ENCODE measurements around the gene SRMS. TPM values are rescaled to one million over a fixed set of nuclear protein-coding genes. Genes with fewer than 3 reads are reported as not detected.

Gene SRMS
- total and polyA plus RNA-seq, 2 donors (not counting 1 experiment from before 2014, with no cell fraction given) = 0.17 to 0.54 TPM

DNA sequence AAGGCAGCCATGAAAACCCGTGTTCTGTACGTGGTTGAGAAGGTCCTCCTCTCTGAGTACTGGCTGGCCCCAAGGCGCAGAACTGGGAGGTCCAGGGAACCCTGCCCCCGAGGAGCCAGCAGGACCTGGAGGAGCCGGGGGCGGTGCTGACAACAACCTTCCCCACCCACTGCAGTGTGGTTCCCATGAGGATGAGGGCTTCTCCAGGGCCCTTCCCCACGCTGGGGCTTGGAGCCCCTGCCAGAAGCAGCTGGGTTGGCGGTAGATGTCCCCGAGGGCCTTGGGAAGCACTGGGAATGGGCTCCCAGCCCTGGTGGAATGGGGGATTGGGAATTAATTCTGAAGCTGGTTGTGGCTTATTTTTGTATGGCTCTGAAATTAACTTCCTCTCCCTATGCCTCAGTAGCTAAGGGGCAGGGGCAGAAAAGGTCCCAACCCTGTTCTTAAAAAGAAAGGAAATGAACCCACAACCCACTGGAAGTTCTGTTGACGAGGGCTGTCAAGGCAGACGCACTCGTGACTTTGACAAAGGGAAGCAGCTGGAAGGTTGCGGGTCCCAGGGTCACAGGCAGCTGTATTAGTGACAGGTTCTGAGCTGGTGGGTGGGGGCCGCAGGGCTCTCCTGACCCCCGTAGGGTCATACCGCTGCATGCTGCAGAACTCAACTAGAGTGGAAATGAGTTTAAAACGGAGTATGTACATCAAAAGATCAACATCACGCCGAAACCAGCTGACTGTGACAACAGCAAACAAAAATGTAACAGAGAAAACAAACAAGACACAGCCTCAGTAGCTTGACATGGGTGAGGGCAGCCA is 40.4 kb upstream of the SRMS start:
- Mint-ChIP-seq H3K27ac (peak overlapping the region; percentile 37), H3K27me3 (no peaks in the 10 kb centered on the region), H3K9me3 (ENCODE audit: insufficient read depth) (no peaks in the 10 kb centered on the region), H3K4me3 (no peak overlapping the region), H3K4me1 (peaks cover 2% of the 10 kb centered on the region)
- Histone ChIP-seq H3K36me3 (replicated peaks in 1 of 2; ENCODE audit: control extremely low read depth in 1 of 2, control insufficient read depth in 1 of 2, extremely low read depth in 1 of 2, insufficient read depth in 2 of 2, low read length in 1 of 2) (peaks cover 0 to 36% of the 10 kb centered on the region in 2 experiments), H3K9me3 (ENCODE audit: control extremely low read depth in 1 of 3, control insufficient read depth in 2 of 3, insufficient read depth in 1 of 3, low read length in 2 of 3) (no peaks in the 10 kb centered on the region), H3K9ac (ENCODE audit: low read length) (no peak overlapping the region), H3K27ac (ENCODE audit: low read length in 2 of 2) (peak overlapping the region in 1 of 2 donors; percentile 16), H3K4me1 (ENCODE audit: control insufficient read depth in 2 of 2, insufficient read depth in 2 of 2, low read length in 2 of 2) (peaks cover 3 to 8% of the 10 kb centered on the region in 2 donors), H3K4me3 (ENCODE audit: control extremely low read depth in 1 of 5, extremely low read depth in 1 of 5, insufficient read depth in 1 of 5, low read depth in 2 of 5, low read length in 4 of 5) (no peak overlapping the region), H3K27me3 (replicated peaks in 1 of 4; ENCODE audit: control extremely low read depth in 1 of 4, control insufficient read depth in 3 of 4, insufficient read depth in 4 of 4, low read length in 3 of 4) (no peaks in the 10 kb centered on the region), H4K20me1 (ENCODE audit: control insufficient read depth, insufficient read depth, low read length, poor library complexity, severe bottlenecking) (no peaks in the 10 kb centered on the region), H2AFZ (ENCODE audit: insufficient read depth, low read depth, low read length, poor library complexity, severe bottlenecking) (no peak overlapping the region), H3K79me2 (ENCODE audit: control insufficient read depth, insufficient read depth, low read length) (no peaks in the 10 kb centered on the region), H3K4me2 (replicated peaks; ENCODE audit: low read depth, low read length, poor library complexity, severe bottlenecking) (no peak overlapping the region)
- intact Hi-C loops (cut with micrococcal nuclease) = no loop called here
- ATAC-seq (ENCODE audit: low read depth) (no peak), DNase-seq (peak; percentile 34)
- ChIA-PET CTCF (no interaction called here), POLR2A (no interaction called here)
- WGBS (ENCODE audit: insufficient coverage) = 35% methylated on average over 17 of the region's 19 CpGs
- TF ChIP-seq EZH2 (IDR thresholded peaks at IDR 0.05; ENCODE audit: borderline replicate concordance, insufficient read depth, low read depth, low read length, poor library complexity, severe bottlenecking) = no peak
- TF ChIP-seq CTCF (IDR thresholded peaks at IDR 0.05) = no peak

- WGBS (ENCODE audit: insufficient coverage) = 95% methylated on average over 11 of the region's 12 CpGs
- no peaks in the 10 kb centered on the region for H3K9me3 Mint-ChIP-seq (ENCODE audit: insufficient read depth)
- no peak for TF ChIP-seq CTCF (IDR thresholded peaks at IDR 0.05)
- TF ChIP-seq EZH2 (IDR thresholded peaks at IDR 0.05; ENCODE audit: borderline replicate concordance, insufficient read depth, low read depth, low read length, poor library complexity, severe bottlenecking) = no peak
- H3K4me2 ChIP-seq (replicated peaks; ENCODE audit: low read depth, low read length, poor library complexity, severe bottlenecking) = no peak overlapping the region
- H3K9ac ChIP-seq (ENCODE audit: low read length) = no peak overlapping the region
- no peak for DNase-seq
- no peaks in the 10 kb centered on the region for H3K27me3 Mint-ChIP-seq
- H3K4me3 Mint-ChIP-seq = no peak overlapping the region
- no peaks in the 10 kb centered on the region for H4K20me1 ChIP-seq (ENCODE audit: control insufficient read depth, insufficient read depth, low read length, poor library complexity, severe bottlenecking)
- no peak for ATAC-seq (ENCODE audit: low read depth)
- peaks cover 0 to 29% of the 10 kb centered on the region in 2 experiments for H3K36me3 ChIP-seq (replicated peaks in 1 of 2; ENCODE audit: control extremely low read depth in 1 of 2, control insufficient read depth in 1 of 2, extremely low read depth in 1 of 2, insufficient read depth in 2 of 2, low read length in 1 of 2)
- no peaks in the 10 kb centered on the region for H3K79me2 ChIP-seq (ENCODE audit: control insufficient read depth, insufficient read depth, low read length)
- intact Hi-C loops (cut with micrococcal nuclease) = no loop called here
- CTCF ChIA-PET = no interaction called here
- POLR2A ChIA-PET = no interaction called here
- no peak overlapping the region for H3K27ac Mint-ChIP-seq
- H3K4me3 ChIP-seq (ENCODE audit: control extremely low read depth in 1 of 5, extremely low read depth in 1 of 5, insufficient read depth in 1 of 5, low read depth in 2 of 5, low read length in 4 of 5) = no peak overlapping the region
- H3K4me1 ChIP-seq (ENCODE audit: control insufficient read depth in 2 of 2, insufficient read depth in 2 of 2, low read length in 2 of 2) = peaks cover 3 to 8% of the 10 kb centered on the region in 2 donors
- H3K27me3 ChIP-seq (replicated peaks in 1 of 4; ENCODE audit: control extremely low read depth in 1 of 4, control insufficient read depth in 3 of 4, insufficient read depth in 4 of 4, low read length in 3 of 4) = no peaks in the 10 kb centered on the region
- H3K27ac ChIP-seq (ENCODE audit: low read length in 2 of 2) = no peak overlapping the region
- H3K9me3 ChIP-seq (ENCODE audit: control extremely low read depth in 1 of 3, control insufficient read depth in 2 of 3, insufficient read depth in 1 of 3, low read length in 2 of 3) = no peaks in the 10 kb centered on the region
- no peak overlapping the region for H2AFZ ChIP-seq (ENCODE audit: insufficient read depth, low read depth, low read length, poor library complexity, severe bottlenecking)
- H3K4me1 Mint-ChIP-seq = peaks cover 2% of the 10 kb centered on the region
These were observed 39.7 kb upstream of the SRMS start for GRCh38 chr20:63587256-63587655.
